NCI-H510A treated with DMSO at 0.1 percent for 48 hours (cell line): ENCODE results near the gene CELF2.

ENCODE experiments used
- DNase-seq: peaks from one replicate; lab custom pipeline; 2025; lab: John Stamatoyannopoulos, UW

CELF2 gene

DNA sequence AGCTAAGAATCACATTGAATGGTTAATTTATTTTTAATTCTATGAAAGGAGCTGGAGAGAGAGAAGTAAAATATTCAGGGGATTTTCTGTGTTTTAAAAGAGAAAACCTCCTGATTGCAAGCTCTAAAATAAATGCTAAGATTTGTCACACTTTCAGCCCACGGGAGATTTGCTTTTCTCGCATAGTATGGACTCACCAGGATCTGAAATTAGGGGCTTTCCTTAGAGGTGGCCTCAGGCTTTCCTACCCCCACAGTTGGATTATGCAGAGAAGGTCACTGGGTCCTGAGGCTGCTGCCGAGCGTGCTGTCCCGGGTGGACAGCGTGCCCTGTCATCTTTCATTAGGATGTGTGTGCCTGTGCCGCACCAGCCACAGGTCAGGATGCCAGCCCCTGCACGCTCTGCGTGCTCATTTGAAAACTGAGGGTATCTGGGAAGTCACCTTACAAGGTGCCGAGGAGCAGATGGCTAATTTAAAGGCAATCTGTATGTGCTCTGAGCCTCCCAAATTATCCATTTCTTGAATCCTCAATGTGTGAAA is 258.8 kb downstream of the CELF2 start:
- DNase-seq, result no peak

DNA sequence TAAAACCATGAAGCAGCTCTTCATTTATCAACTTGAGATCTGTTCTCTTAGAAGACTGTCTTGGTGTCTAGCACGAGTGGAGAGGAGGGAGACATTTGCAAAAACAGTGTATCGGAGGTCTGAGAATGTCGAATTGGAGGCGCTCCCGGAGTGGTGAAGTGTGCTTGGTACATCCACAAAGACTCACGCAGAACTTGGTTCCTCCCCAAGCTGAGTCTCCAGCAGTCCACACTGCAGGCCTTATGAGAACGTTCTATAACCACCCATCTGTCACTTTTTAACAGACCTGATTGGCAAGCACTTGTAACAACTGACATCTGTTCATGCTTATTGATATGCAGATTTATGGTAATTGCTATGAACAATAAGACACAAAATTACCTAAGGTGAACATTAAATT is 261.6 kb downstream of the CELF2 start:
- no peak for DNase-seq

DNA sequence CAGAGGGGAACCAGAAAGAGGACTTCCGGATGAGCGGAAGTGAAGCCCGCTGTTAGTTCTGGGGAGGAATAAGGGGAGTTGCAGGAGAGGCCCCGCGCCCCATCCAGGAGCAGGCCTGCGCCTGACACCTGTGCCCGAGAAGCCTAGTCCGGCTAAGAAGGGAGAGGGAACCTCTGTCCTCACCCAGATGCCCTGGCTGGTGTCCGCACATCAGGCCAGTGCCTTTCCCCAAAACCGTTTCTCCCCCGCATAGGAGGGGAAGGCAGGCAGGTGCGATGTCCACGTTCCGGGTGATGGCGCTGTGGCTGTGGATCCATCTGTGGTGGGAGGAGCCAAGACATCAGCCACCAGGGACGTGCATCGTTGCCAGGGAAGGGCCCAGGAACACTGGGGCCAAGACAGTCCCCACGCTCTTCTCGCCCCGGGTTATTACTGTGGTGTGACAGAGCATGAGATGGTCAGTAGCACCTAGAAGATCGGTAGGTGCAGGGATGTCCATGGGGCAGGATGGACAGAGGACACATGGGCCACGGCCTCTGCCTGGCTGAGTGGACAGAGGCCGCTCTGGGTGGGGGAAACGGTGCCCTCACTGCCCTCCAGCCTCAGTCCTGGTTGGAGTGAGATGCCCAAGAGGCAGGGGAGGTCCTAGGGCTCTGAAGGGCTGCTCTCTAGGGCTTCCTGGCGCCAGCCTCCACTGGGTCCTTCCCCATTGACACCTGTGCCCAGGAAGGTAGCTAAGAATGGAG is 262.7 kb downstream of the CELF2 start:
- DNase-seq, result no peak

DNA sequence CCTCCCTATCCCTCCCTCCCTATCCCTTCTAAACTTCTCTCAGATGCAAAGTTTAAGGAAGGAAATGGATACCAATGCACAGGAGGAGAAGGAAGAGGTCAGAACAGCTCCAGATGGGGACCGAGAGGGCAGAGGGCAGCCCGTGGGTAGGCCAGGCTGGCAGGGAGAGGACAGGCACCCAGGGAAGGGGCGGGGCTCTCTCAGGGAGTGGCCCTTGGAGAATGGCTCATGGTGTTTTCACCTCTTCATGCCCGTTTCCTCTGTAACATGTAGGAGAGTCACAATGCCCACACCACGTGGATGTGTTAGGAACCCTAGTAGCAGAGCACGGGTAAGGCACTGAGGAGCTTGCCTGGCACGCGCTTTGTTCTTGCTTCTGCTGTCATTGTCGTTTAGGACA is 264.5 kb downstream of the CELF2 start:
- no peak for DNase-seq

- no peak for DNase-seq
These were observed 265.0 kb downstream of the CELF2 start for GRCh38 chr10:11282661-11283060.

DNA sequence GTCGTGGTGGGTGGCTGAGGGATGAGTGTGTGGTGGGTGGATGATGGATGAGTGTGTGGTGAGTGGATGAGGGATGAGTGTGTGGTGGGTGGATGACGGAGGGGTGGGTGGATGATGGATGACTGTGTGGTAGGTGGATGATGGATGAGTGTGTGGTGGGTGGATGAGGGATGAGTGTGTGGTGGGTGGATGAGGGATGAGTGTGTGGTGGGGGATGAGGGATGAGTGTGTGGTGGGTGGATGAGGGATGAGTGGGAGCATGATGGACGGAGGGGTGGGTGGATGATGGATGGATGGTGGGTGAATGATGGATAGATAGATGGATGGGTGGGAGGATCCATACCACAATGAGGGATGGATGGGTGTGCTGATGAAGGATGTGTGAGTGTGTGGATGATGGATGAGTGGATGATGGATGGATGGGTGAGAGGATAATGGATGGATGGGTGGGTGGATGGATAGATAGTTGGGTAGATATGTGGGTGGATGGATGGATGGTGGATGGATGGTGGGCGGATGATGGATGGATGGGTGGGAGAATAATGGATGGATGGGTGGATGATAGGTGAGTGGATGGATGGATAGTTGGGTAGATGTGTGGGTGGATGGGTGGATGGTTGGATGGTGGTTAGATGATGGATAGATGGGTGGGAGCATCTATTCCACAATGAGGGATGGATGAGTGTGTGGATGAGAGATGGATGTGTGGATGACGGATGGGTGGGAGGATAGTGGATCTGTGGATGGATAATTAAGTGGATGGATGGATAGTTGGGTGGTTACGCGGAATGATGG is 266.8 kb downstream of the CELF2 start:
- no peak for DNase-seq

DNA sequence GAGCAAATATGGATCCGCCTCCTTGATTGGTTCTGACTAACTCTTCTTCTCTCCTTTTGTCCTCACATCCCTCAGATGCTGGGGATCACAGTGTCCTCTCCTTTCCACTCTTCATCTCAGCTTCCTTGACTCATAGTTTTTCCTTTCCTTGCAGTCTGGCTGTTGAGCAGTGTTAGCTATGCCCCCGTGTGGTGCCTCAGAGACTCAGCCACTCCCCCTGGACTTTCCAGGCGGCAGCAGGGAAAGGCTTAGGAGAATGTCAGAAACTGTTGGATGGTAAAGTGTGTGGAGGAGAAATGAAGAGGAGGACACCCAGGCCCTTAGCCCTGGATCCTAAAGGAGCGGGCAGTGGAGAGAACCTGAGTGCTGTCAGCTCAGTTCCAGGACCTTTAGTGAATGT is 267.5 kb downstream of the CELF2 start:
- no peak for DNase-seq

DNA sequence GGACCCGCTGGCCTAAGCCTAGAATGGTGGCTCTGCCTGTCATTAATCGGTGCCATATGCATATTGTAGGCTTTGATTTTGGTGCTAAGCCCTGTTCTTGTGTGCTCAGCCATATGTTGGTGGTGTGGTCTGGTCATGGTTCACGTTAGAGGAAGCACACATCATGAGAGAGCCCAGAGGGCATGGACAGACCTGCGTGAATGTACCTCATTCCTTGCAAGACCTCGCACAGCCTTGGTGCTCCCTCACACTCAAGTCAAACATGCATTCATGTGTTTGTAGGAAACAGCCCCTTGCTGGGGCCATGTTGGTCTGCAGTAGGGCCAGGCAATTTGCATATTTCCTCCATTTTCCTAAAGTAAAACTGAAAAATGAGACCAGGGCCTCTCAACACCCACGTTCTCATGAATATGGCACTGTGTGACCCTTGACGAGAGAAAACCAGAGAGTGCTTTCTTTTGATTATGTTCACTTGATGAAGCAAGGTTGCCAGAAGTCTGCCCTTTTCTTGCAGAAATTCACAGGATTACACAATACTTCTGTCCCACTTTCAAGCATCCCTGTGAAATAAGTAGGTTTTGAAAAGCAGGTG is 268.7 kb downstream of the CELF2 start:
- DNase-seq, result no peak

GRCh38 chr10:11288302-11288701 is 270.6 kb downstream of the CELF2 start:
- no peak for DNase-seq

GRCh38 chr10:11290156-11290890 is 272.7 kb downstream of the CELF2 start:
- no peak for DNase-seq

DNA sequence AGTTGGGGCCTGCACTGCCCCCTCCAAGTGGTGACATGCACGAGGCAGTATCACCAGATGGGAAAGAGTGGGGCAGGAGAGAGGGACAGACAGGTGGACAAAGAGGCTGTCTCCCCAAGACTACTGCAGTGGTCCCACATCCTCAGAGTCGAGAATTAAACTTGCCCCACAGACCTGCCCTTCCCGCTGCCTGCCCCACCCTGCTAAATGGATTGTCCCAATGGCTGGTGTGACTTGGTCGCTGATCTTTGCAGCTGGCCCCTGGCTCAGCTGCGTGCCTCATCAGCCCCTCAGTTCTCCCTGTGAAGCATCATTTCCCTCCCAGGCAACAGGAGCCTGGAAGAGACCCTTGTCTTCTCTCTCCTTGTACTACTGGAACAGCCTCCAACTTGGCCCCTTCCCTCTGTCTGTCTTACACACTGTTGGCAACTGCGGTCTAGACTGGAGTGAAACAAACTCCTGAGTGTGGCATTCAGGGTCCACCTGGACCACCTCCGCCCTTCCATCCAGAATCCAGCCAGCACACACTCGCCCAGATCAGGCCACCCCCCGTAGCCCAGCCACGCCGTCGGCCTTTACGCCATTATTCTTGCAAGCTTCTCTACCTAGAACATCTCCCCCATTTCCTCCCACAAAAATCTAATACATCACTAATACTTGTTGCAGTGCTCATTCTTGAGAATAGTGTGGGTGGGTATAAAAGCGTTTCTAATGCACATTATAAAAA is 275.1 kb downstream of the CELF2 start:
- DNase-seq, result no peak

GRCh38 chr10:11293332-11293731 is 275.7 kb downstream of the CELF2 start:
- DNase-seq, result no peak

DNA sequence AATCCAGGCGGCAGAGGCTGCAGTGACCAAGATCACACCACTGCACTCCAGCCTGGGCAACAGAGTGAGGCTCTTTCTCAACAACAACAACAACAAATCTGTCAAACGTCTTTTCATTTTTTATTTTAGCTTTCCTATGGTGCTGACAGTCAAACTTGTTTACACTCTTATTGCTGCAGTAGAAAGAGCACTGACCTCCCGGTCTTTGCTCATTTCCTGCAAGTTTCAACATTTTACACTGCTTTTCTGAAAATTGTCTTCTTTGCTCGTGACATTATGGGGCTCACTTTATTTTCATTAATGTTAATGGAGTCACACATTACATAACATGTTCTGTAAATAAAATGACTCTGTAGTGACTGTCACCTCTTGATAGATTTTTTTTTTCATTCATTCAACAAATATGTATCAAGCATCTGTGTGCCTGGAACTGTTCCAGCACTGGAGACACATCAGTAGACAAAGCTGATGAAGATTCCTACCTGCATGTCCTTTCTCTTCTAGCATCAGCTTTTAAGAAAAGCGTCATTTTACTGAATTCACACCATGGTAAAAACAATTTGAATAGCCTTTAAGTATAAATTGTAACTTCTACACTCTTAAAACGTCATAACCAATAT is 277.3 kb downstream of the CELF2 start:
- DNase-seq, result no peak

GRCh38 chr10:11295492-11295891 is 277.8 kb downstream of the CELF2 start:
- no peak for DNase-seq

DNA sequence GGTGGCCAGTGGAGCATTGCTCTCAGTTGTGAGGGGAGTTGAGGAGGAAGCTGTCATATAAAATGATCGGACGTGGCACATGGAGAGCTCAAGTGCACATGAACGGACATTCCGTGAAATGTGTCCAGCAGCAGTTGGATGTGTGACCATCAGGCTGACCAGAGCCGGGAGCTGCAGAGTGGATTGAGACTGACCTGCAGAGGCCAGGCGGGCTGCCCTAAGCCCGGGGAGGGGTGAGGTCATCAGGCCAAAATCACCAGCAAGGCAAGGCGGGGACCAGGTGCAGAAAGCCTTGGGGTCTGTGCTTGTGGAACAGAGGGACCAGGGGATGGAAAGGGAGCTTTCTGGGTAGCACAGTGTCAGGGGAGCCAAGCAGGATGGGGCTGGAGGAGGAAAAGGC is 279.5 kb downstream of the CELF2 start:
- DNase-seq, result no peak

- DNase-seq, result no peak
These were observed 280.4 kb downstream of the CELF2 start for GRCh38 chr10:11298116-11298515.

GRCh38 chr10:11299125-11299524 is 281.5 kb downstream of the CELF2 start:
- no peak for DNase-seq

- no peak for DNase-seq
These were observed 282.4 kb downstream of the CELF2 start for GRCh38 chr10:11300026-11300425.

DNA sequence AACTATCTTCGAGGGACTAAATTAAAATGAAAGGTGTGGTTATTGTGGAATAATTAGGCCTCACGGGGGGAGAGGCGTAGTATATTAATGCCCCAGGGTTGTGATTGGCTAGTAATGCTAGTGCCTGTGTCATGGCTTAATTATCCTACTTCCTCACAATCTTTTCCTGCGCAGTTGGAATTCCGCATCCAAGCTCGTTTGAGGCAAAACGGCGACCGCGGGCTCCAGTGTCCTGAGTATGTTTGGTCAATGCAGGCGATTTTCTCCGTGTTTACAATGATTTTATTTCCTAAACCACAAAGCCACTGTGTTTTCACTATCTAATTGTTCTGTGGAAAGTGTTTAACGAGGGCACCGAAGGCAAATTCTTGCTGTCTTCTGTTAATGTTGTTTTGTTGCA is 282.9 kb downstream of the CELF2 start:
- no peak for DNase-seq

DNA sequence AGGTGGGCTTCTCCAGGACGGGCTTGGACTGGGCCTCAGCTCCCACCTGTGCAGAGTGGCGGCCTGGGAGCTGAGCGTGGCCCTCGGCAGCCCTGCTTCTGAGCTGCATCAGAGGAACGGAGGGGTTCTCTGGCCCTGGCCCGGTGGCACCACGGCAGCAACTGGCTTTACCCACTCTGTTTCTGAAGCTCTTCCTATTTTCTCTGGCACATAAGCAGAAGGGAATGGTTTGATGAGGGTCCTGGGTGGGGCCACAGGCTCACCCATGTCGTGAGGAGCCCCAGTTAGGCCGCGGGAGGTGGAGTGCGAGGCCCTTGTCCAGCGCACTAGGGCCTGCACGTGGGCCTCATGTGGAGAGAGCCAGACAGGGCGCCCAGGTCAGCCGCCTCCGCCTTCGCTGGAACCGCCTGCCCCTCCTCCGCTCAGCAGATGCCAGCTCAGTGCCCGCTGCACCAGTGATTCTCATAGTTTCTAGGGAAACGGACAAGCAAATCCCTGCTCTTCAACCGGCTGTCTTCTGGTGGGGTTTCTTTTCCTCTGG is 284.0 kb downstream of the CELF2 start:
- DNase-seq, result no peak

GRCh38 chr10:11302181-11302580 is 284.5 kb downstream of the CELF2 start:
- DNase-seq, result no peak
